GM19324 (cell line): ENCODE data around the gene TMIE.
"Not testable (repeated sequence)": the region's sequence is repeated elsewhere in the genome, so short reads cannot be mapped to it uniquely, and the experiment has no call there.

Experiments
- ATAC-seq: cut with Tn5 transposase; IDR thresholded peaks from one replicate; pipeline ENCODE4 v1.9.1; 2021; ENCODE audit warnings: mild to moderate bottlenecking, moderate library complexity; ENCODE audit not compliant: unreplicated experiment, low FRiP score

Gene TMIE

DNA sequence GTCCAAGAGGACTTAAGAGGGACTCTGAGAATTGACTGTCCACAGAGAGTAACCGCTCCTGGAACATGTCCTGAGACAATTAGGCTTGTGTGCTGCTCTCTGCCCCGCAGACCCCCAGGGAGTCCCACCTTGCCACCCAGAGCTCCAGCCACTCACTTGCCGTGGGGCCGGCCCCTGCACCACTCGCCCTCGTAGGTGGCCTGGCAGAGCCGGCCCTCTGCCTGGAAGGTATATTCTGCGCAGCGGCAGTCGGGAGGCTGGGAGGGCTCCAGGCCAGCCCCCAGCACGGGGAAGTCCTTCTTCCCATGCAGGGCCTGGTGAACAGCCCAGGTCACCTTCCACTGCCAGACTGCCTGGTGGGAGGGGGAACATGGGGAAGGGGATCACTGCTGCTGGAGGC is 18.2 kb upstream of the TMIE start:
- no peak for ATAC-seq

DNA sequence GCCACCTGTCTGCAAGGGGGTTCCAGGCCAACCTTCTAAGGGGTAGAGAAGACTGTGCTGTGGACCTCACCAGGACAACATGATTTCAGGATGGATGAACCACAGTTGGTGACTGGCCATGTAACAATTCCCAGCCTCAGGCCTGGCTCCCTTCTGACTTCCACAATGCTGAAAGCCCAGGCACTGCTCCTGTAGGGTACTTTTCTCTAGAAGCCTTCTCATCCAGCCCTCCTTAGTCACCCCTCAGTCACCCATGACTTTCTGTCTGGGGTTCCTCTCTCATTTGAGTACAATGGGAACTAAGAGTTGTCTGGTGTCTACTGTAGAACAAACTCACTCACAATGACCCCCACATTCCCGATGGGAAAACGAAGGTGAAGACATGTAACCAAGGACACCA is 16.3 kb upstream of the TMIE start:
- no peak for ATAC-seq

DNA sequence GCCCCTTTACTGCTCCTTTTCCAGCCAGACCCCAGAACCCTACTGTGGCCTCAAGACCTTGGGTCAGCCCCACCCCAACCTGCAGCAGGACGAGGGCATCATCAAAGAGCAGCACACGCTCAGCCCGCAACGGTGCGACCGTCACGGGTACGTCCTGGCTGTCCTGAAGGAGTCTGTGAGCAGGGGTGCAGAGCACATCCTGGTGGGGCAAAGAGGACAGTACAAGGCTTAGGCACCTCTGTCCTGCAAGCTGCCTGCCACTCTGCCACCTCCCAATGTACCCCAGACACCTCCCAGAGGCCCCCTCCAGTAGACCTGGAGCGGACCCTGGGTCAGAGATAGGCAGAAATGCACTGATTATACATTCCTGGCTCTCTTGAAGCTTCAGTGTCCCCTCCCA is 15.7 kb upstream of the TMIE start:
- no peak for ATAC-seq

DNA sequence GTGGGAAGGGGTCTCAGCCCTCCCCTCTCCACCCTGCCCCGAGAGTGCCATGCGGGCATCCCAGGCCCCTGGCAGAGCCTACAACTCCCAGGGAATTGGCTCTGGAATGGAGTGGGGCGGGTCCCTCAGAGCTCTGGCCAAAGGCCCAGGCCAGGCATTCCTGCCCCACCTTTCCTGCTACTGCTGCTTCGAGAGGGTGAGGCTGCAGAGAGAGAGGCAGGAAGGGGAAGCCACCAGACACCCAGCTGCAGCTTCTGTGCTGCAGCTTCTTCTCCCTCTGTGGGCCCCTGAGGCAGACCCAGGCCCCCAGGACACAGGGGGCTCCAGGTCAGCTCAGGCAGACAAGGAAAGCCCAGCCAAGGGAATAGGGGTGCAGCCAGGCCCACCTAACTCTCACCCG is 10.4 kb upstream of the TMIE start:
- no peak for ATAC-seq

DNA sequence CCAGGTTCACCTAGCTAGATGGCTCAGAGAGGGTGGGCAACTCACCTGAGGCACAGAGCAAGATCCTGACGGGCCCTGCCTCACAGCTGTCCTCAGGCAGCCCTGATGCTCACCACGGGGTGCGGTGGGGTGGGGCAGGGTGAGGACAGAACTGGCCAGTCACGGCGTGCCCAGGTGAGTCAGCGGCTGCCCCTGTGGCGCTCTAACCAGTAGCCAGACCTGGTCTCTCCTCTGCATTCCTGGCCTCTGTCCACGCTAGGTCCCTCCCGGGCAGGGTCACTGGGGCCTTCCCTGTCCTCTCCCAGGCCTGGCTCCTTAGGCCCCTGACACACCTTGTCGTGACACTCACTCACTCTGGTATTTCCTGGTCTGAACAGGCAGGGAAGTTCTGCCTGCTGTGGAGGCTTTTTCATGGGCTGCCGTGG is 8.6 kb upstream of the TMIE start:
- no peak for ATAC-seq

DNA sequence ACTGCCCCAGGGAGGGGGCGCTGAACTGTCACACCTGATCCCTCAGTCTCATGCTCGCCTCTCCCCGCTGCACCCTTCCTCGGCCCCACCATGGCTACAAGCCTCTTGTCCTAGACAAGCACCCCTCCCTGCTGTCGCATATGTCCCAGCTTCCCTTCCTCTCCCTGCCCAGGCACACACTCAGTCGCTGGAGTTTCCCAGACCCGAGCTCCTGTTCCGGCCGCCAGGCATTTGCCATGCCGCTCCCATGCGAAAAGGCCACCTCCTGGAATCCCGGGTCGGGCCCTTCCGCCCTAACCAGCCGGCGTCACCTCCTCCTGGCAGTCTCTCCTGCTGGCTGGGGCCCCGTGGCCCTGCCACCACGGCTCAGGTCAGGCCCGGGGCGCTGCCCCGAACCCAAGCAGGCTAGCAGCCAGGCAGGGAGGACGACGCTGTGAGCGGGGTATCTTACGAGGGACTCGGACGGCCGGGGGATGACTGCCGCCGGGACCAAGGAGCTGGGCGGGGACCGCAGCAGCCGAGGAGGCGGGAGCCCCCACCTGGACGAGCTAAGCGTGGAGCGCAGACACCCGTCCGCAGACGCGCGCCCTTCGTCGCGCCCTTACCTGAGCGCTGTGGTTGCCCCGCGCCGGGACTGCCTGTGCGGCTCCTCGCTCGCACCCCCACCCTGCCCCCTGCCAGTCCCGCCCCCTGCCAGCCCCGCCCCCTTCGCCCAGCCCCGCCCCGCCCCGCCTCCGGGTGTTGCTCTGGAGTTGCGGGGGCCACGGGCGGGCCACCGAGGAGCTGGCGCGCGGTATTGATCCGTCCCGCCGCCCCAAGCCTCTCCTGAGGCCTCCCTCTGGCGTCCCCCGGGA is 7.9 kb upstream of the TMIE start, which contains the start of gene ALS2CL:
Gene ALS2CL, minus strand, starts transcription at position 642 of the 854 bp plus-strand sequence. CDS start 4,239 bp downstream, outside the sequence.
- no peak for ATAC-seq

DNA sequence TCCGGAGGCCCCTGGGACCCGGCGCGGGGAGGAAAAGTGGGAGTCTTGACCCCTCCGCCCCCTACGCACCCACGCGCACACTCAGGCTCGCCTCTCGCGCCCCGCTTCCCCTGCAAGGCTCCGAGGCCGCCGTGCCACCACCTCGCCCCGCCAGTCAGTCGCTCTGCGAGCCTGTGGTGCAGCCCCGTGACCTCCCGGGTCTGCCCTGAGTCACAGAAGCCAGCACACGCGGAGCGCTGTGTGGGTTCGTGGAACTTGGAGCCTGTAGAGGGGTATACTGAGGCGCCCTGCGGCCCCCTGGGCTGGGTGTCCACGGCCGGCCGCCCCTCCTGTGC is 7.3 kb upstream of the TMIE start:
- no peak for ATAC-seq

DNA sequence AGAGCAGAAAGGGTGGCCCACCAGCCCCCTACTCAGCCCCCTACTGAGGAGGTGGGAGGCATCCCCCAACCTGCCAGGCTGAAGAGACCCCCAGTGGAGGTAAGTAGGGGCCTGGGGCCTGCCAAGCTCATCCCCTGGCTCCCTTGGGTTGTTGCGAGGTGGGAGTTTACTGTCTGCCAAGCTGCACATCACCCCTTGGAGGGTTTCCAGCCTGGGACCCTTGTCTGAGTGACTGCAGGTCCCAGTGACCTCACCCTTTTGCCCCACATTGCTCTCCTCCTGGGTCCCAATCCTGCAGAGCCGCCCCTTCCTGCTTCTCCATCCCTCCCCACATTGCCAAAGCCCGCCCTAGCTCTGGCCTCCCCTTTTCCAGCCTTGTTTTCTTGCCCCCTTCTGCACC is 6.7 kb upstream of the TMIE start:
- no peak for ATAC-seq

DNA sequence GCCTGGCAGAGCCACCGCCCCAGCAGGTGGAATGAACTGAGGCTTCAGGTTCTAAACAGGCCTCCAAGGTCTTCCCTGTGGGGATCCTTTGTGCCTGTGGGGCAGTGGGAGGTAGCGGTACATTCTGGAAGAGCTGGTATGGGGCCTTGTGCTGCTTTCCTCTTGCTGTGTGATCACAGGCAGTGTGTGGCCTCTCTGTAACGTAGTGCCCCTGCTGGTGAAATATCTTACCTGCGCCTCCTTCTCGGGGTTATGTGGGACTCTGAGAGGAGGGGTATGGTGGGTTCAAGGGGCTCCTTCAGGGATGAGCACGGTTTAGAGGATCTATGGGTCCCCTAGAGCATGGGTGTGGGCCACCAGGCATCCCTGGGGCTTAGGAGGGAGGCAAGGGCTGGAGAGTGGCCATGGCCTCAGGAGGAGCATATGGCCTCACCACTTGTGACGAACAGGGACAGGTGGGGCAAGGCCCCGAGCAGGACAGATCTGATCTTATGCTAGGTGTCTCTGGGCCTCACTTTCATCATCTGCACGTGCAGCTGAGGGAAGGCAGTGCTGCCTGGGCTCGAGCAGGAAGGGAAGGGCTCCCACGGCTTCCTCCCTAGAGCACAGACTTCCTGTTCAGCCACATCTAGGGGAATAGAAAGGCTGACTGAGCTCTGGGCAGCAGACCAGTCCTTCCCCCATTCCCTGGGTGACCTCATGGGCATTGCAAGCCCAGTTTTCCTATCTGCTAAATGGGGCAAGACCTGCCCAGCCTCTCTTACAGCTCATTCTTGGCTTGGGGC is 5.8 kb upstream of the TMIE start:
- no peak for ATAC-seq

DNA sequence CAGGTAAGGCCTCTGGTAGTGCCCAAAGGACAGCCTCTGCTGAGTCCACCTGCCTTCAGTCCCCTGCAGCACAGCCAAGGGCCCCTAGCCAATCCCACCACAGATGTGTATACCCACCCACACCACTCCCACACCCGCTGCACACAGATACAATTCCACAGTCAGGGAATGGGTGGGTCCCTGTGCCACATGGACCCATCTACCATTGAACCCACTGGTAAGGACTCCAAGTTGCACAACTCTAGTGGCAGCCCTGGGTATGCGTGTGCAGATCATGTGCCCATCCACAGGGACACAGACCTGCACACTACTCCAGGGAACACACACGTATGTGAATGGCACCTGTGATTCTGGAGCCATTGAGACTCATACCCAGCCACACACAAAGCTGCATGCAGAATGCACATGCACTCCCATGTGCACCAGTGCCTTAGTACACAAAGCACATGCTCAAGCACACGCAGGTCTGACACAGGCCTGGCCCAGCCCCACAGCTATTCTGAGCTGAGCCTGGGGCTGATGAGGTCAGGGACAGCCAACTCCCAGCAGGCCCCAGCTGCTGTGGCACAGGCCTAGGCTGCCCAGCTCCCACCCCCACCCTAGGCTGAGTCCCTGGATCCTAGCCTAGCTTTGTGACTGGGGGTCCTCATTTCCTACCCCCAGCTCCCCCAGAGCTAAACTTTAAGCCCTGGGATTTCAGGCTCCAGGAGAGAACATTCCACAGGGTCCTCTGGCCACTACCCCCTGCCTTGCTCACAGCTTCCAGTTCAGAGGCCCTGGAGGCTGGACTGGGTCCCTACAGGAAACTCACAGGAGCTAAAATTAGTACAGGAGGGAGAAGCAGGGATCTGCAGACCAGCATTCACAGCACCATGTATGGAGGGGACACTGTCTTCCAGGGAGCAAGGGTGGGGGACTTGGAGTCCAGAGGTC is 5.0 kb upstream of the TMIE start:
- no peak for ATAC-seq

DNA sequence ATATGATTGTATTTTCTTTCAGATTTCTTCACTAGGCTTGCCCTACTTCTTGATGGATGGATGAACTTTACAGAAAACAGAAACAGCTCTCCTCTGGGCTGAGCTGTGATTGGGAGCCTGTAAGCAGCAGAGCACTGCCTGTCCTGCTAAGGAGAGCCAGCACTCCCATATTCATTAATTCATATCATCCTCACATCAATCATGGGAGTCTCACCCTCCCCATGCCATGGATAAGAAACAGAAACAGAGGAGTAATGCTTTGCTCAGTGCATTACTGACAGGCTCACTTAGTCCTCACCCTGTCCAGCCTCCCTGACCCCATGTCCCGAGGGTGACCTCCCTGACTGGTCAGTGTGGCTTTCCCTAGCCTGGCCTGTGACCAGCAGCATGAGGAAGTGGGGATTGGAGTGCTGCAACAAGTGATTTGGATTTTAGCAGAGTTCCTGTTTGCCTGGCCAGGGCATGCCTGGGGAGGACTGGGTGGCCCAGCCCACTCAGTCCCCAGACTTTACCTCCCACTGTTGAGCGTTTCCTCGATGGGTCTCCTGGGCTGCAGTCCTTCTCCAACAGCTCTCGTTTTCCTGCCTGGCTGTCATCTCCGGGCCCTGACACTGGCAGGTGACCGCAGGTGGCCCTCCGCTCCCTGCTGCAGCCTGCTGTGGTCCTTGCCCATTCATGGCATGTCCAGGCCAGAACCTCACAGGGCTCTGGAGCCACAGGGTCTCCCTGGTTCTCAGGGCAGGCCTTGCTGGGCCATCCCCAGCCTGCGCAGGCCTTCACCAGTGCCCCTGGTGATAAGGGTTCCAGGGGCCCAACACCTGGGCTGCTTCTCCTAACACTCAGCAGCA is 1.3 kb upstream of the TMIE start:
- ATAC-seq = no peak

DNA sequence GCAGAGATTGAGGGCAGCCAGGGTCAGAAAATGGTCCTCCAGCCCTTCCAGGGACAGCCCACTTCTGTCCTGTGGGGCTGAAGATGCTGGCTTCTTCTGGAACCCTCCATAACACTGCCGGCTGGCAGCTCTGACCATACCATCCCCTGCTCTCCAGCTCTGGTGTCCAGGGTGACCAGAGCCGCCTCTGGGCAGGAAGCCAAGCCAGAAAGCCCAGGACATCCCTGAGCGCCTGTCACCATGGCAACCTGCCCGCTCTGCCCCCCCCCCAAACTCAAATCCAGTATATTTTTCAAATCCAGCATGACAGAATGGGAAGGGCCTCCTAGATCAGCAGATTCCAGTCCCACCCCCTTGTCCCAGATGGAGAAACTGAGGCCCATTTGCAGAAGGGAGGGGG is 420 bp upstream of the TMIE start:
- ATAC-seq = no peak

DNA sequence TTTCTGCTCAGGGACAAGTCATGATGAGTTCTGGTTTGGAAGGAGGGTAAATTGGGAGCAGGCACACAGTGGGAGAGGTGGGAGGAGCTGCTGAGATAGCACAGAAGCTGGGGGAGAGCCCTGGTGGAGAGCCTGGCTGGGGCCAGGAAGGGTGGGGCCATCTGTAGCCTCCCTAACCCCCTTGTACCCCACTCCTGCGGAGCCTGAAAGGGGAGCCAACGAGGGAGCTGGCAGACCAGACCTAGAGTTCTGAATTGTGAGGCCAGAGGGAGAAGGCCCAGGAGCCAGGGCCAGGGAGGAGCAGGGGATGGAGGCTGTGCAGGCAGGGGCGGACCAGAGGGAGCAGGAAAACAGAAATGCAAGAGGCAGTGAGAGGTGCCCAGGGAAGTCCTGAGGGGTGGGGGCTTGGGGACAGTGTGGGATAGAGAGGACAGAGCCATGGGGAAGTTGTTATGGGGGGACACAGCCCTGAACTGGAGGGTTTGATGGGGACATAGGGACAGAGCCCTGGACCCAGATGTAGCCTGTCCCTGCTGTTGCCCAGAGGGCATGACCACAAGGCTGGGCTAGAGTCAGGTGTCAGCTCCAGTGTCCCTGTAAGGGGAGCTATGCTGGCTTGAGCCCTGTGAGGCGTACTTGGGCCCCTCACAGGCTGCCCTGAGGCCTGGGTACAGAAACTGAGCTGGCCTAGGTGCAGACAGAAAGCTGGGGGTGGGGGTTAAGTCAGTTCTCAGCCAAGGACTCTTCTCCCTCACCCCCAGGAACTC is 1.2 kb downstream of the TMIE start:
- no peak for ATAC-seq

DNA sequence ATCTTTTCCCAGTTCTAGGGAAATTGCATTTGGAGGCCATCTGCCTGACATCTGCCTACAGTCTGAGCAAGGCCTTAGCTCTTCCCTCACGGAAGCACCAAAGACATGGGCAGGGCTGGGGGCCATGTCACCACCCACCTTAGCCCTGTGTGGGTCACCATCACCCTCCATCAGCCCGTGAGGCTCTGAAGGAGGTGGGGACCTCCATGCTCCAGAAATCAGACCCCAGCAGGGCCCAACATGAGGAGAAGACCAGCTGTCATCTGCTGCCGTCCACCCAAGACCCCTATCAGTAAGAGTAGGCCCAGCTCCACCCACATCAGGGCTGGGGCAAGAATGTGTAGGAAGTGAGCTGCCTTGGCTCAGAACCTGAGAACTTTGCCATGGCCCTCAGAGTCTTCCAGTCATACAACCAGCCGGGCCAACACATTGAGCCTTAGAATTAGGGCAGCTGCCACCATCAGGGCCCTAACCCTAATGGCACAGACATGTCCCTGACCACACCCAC is 1.9 kb downstream of the TMIE start:
- ATAC-seq = no peak

DNA sequence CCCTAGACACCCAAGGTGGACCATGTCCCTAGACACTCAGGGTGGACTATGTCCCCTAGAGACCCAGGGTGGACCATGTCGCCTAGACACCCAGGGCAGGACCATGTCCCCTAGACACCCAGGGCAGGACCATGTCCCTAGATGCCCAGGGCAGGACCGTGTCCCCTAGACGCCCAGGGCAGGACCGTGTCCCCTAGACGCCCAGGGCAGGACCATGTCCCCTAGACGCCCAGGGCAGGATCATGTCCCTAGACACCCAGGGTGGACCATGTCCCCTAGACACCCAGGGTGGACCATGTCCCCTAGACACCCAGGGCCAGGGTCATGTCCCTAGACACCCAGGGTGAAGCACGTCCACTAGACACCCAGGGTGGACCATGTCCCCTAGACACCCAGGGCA is 3.2 kb downstream of the TMIE start:
- not testable (repeated sequence) for ATAC-seq

DNA sequence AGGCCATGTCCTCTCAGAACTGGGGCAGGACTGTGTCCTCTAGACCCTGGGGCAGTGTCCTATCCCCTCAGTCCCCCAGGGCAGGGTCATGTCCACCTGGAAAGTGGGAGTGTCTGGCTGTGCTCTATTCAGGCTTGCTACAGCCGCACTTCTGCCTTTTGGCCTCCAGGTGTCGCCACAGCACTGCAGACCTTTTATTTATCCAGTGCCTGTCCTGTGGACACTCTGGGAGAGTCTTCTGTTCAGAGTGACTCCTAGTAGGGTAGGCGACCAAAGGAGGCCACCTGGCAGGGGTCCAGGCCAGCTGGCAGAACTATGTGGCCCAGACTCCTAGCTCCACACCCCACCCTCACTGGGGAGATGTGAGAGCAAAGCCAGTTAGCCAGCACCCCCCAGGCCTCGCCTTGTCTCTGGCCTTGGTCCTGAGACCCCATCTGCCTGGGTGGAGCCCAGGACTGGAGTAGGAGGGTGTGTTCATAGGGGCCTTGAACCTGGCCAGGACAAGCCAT is 3.9 kb downstream of the TMIE start:
- no peak for ATAC-seq

DNA sequence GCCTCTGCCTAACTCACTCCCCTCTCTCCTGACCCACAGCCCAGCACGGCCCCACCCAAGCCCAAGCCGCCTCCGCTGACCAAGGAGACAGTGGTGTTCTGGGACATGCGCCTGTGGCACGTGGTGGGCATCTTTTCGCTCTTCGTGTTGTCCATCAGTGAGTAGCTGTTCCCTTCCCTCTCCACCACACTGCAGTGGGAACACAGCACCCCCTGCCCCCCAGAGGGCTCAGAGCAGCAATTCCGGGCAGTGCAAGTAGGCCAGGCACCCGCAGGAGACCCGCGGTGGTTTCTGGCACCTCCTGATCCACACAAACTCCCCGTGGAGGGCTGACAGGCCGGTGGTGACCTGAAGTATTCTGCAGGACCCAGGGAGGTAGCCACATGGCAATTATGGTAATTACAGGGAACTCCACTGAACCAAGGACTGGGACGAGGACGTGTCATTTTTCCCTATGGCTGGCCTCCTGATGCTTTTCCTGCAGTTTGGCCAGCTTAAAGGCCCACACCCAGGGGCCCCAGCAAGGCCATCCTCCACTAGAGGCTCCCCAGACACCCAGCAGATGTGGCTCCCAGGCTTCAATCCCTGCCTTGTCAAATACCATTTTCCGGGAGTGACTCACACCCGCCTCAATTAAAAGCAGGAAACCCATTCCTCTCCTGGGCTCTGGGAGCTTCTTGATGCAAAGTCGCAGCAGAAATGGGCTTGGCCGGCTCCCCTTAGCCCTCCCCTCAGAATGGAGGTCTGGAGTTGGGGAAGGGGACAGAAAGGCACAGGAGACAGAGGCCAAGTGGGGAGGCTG is 4.8 kb downstream of the TMIE start:
- ATAC-seq = no peak
